Sciatic nerve (tissue), 1 donor: ENCODE results near the gene NARF. TPM values are rescaled to one million over a fixed set of nuclear protein-coding genes. Genes with fewer than 3 reads are reported as not detected.

ENCODE experiments used
- total RNA-seq: library from RNA; stranded (reverse); fragmentation: NEBNext Ultra II Directional; extraction: Animal tissue kit (Norgen Biotek cat#: 25700); gene quantifications from one replicate; pipeline ENCODE4 v1.2.1, GENCODE V29; 2021
- donor health status: DM: no; HTN: no; CAD: no.

NARF gene
- total RNA-seq, 1 donor from 2014 or later, result 55.5 TPM

Other genes with a start within 250 kb of the NARF start
- gene CCDC57, start 245.9 kb upstream of the NARF start, total RNA-seq, result 50.6 TPM
- gene SLC16A3, start 229.7 kb upstream of the NARF start, total RNA-seq, result 53.1 TPM
- gene CSNK1D, start 185.0 kb upstream of the NARF start, total RNA-seq, result 152 TPM
- gene CD7, start 141.1 kb upstream of the NARF start, total RNA-seq, result 2.5 TPM
- gene SECTM1, start 125.0 kb upstream of the NARF start, total RNA-seq, result 22.2 TPM
- not detected for gene TEX19, start 99.5 kb upstream of the NARF start, total RNA-seq
- not detected for gene UTS2R, start 87.0 kb upstream of the NARF start, total RNA-seq
- 43.2 TPM for gene HEXD, start 40.4 kb upstream of the NARF start, total RNA-seq
- 23.5 TPM for gene OGFOD3, start 40.2 kb upstream of the NARF start, total RNA-seq
- 94.5 TPM for gene CYBC1, start 8.0 kb upstream of the NARF start, total RNA-seq
- gene FOXK2, start 61.0 kb downstream of the NARF start, total RNA-seq, result 59.9 TPM
- 67.1 TPM for gene WDR45B, start 189.7 kb downstream of the NARF start, total RNA-seq
- 30.3 TPM for gene RAB40B, start 240.0 kb downstream of the NARF start, total RNA-seq